Measurements from ENCODE around the gene ILKAP.

Gene ILKAP
- total RNA-seq, result 9.1 to 23.2 (median 19.8) reads per million in 18 experiments

- peak; percentile 81 to 93 for DNase-seq
These were observed at the start of gene ILKAP for GRCh38 chr2:238203094-238203972. TSS of gene ILKAP (minus strand) at chr2:238203695. CDS start at chr2:238203553, 142 bp downstream.

- DNase-seq, result no peak
These were observed 49.5 kb upstream of the ILKAP start for GRCh38 chr2:238252766-238253630.

GRCh38 chr2:238251986-238252385, 48.5 kb upstream of the ILKAP start:
- no peak for DNase-seq

- no peak for DNase-seq
These were observed 47.8 kb upstream of the ILKAP start for GRCh38 chr2:238251331-238251730.

GRCh38 chr2:238250896-238251295, 47.4 kb upstream of the ILKAP start:
- no peak for DNase-seq

GRCh38 chr2:238247841-238248453, 44.5 kb upstream of the ILKAP start:
- DNase-seq, result no peak

GRCh38 chr2:238247002-238247822, 43.7 kb upstream of the ILKAP start:
- peak in 1 of 2 donors; percentile 9 for DNase-seq

- DNase-seq, result no peak
These were observed 40.7 kb upstream of the ILKAP start for GRCh38 chr2:238244151-238244550.

GRCh38 chr2:238243496-238244076, 40.1 kb upstream of the ILKAP start:
- DNase-seq, result no peak

GRCh38 chr2:238242731-238243495, 39.4 kb upstream of the ILKAP start:
- DNase-seq, result no peak

GRCh38 chr2:238241970-238242369, 38.5 kb upstream of the ILKAP start:
- peak in 1 of 2 donors; percentile 9 for DNase-seq

GRCh38 chr2:238240757-238241711, 37.5 kb upstream of the ILKAP start:
- no peak for DNase-seq

GRCh38 chr2:238239863-238240756, 36.6 kb upstream of the ILKAP start, which contains the start of gene HES6:
TSS of gene HES6 (minus strand) at chr2:238240038. CDS start at chr2:238239905, 133 bp downstream.
- DNase-seq, result peak; percentile 90 to 96

GRCh38 chr2:238239543-238239862, 36.0 kb upstream of the ILKAP start:
- DNase-seq, result no peak

GRCh38 chr2:238238766-238239542, 35.5 kb upstream of the ILKAP start:
- DNase-seq, result peak; percentile 36 to 53

- DNase-seq, result no peak
These were observed 34.8 kb upstream of the ILKAP start for GRCh38 chr2:238238311-238238765.

- DNase-seq, result no peak
These were observed 34.1 kb upstream of the ILKAP start for GRCh38 chr2:238237431-238238135.

Measured in inflammatory macrophage (primary cell).